BE2C (cell line): ENCODE results near the gene ARHGEF39.

ENCODE experiments used
- DNase-seq: peaks from one replicate; pipeline ENCODE4 v3.0.0-alpha.2; 2020
- H3K27me3 ChIP-seq: fragments of 250-450 bp; sonication (Bioruptor Pico); 2 replicates; pipeline ENCODE4 v1.5.1; 2020; ENCODE audit warnings: mild to moderate bottlenecking
- H3K36me3 ChIP-seq: fragments of 250-450 bp; sonication (Bioruptor Pico); 2 replicates; pipeline ENCODE4 v1.5.1; 2020; ENCODE audit warnings: mild to moderate bottlenecking
- H3K4me1 ChIP-seq: fragments of 250-450 bp; sonication (Bioruptor Pico); 2 replicates; pipeline ENCODE4 v1.5.1; 2020
- H3K4me3 ChIP-seq: 2 replicates; pipeline ENCODE4 v1.5.1; 2011; ENCODE audit warnings: low read depth, low read length
- H3K9me3 ChIP-seq: fragments of 250-450 bp; sonication (Bioruptor Pico); 2 replicates; pipeline ENCODE4 v1.5.1; 2020
- TF ChIP-seq, protein P1 (sequence below): IDR thresholded peaks from 2 replicates; pipeline ENCODE4 v1.5.1; 2012; ENCODE audit warnings: mild to moderate bottlenecking, low read depth, low read length

ARHGEF39 gene

GRCh38 chr9:35636135-35636876 is 28.7 kb downstream of the ARHGEF39 start:
- Histone ChIP-seq H3K27me3 (no peaks in the 10 kb centered on the region; the same call in 1 of the 2 replicates), H3K4me1 (no peaks in the 10 kb centered on the region), H3K36me3 (no peaks in the 10 kb centered on the region), H3K4me3 (no peak overlapping the region), H3K9me3 (no peaks in the 10 kb centered on the region)
- DNase-seq, result no peak
- TF ChIP-seq, protein P1, sequence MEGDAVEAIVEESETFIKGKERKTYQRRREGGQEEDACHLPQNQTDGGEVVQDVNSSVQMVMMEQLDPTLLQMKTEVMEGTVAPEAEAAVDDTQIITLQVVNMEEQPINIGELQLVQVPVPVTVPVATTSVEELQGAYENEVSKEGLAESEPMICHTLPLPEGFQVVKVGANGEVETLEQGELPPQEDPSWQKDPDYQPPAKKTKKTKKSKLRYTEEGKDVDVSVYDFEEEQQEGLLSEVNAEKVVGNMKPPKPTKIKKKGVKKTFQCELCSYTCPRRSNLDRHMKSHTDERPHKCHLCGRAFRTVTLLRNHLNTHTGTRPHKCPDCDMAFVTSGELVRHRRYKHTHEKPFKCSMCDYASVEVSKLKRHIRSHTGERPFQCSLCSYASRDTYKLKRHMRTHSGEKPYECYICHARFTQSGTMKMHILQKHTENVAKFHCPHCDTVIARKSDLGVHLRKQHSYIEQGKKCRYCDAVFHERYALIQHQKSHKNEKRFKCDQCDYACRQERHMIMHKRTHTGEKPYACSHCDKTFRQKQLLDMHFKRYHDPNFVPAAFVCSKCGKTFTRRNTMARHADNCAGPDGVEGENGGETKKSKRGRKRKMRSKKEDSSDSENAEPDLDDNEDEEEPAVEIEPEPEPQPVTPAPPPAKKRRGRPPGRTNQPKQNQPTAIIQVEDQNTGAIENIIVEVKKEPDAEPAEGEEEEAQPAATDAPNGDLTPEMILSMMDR, result no peak

DNA sequence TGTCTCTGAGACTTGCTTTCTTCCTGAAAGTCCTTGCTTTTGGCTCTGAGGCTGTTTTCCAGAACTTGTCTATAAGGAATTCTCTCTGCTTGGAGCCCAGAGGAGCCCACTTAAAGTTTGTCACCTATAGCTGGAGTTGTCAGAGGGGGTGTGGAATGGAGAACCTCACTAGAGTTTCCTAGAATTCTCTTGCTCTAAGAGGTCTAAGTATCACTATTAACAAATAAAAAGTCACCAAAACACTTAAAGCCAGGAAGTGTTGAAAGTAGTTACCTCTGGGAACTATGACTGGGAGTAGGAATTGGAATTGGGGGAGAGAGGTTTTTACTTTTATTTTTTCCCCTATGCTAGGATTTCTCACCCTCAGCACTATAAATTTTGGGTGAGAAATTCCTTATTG is 29.3 kb downstream of the ARHGEF39 start:
- H3K4me1 ChIP-seq, result no peaks in the 10 kb centered on the region
- no peak overlapping the region for H3K4me3 ChIP-seq
- TF ChIP-seq, protein P1, result no peak
- no peaks in the 10 kb centered on the region for H3K36me3 ChIP-seq
- no peaks in the 10 kb centered on the region; the same call in 1 of the 2 replicates for H3K27me3 ChIP-seq
- no peak for DNase-seq
- H3K9me3 ChIP-seq, result no peaks in the 10 kb centered on the region

- H3K9me3 ChIP-seq, result no peaks in the 10 kb centered on the region
- H3K27me3 ChIP-seq, result no peaks in the 10 kb centered on the region; the same call in 1 of the 2 replicates
- H3K4me1 ChIP-seq, result no peaks in the 10 kb centered on the region
- DNase-seq, result no peak
- H3K4me3 ChIP-seq, result no peak overlapping the region
- H3K36me3 ChIP-seq, result no peaks in the 10 kb centered on the region
- TF ChIP-seq, protein P1, result no peak
Observed at GRCh38 chr9:35629597-35629996, 35.4 kb downstream of the ARHGEF39 start.

DNA sequence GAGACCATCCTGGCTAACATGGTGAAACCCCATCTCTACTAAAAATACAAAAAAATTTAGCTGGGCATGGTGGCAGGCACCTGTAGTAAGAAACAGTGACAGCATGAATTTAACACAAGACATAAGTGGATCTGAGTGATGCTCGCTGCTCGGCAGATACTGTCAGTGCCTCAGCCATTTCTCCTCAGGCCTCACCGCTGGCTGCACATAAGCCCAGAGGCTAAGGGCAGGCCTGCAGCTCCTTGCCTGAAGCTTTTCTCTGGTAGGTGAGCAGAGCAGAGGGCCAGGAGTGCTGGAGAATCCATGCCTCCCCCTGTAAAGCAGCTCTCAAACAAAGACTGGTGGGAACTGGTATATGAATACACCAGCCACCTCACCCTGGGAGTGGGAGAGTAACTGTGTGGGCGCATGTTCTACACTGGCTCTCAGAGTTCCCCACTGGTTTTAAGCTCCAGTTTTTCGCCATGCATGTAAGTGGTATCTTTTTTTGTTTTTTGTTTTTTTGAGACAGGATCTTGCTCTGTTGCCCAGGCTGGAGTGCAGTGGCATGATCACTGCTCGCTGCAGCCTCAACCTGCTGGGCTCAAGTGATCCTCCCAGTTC is 36.5 kb downstream of the ARHGEF39 start:
- no peak for DNase-seq
- H3K27me3 ChIP-seq, result no peaks in the 10 kb centered on the region
- H3K36me3 ChIP-seq, result no peaks in the 10 kb centered on the region
- TF ChIP-seq, protein P1, result no peak
- H3K9me3 ChIP-seq, result no peaks in the 10 kb centered on the region
- H3K4me1 ChIP-seq, result no peaks in the 10 kb centered on the region
- H3K4me3 ChIP-seq, result no peak overlapping the region

DNA sequence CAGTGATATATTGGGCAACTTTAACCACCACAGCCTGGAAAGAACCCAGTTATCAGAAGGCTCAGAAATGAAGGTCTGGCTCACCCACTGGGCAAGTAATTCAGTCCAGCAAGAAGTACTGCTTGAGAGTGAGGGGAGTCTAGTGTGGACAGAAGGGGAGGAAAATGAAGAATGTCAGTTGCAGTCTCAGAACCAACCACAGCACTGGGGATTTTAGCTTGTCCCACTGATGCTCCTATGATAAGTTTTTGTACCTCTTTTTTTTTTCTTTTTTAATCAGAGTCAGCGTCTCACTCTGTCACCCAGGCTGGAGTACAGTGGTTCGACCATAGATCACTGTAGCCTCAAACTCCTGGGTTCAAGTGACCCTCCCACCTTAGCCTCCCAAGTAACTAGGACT is 37.4 kb downstream of the ARHGEF39 start:
- H3K36me3 ChIP-seq, result no peaks in the 10 kb centered on the region
- H3K4me3 ChIP-seq, result no peak overlapping the region
- H3K9me3 ChIP-seq, result no peaks in the 10 kb centered on the region
- TF ChIP-seq, protein P1, result no peak
- no peaks in the 10 kb centered on the region for H3K27me3 ChIP-seq
- no peaks in the 10 kb centered on the region for H3K4me1 ChIP-seq
- no peak for DNase-seq

DNA sequence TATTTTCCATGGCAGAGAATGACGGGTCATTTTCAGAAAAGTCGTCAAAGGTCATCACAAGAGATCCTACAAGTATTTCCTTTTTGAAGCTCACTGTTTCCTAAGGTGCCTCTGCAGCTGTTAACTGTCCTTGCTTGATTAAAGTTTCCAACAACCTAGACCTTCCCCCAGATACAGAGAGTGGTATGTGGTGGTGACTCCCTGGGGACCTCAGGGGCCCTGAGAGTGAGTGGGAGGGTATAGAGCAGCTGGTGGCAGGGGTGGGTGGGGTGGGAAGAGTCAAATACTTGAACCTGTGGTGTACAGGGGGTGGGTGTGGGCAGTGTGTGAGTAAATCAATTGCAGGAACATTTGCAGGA is 45.2 kb downstream of the ARHGEF39 start:
- TF ChIP-seq, protein P1, result no peak
- no peaks in the 10 kb centered on the region for H3K36me3 ChIP-seq
- H3K9me3 ChIP-seq, result no peaks in the 10 kb centered on the region
- no peaks in the 10 kb centered on the region for H3K4me1 ChIP-seq
- peaks cover 6% of the 10 kb centered on the region for H3K27me3 ChIP-seq
- H3K4me3 ChIP-seq, result no peak overlapping the region
- DNase-seq, result no peak
